Prostate gland (tissue), 2 donors: ENCODE measurements around the gene SGCE.

Experiments
- CTCF ChIP-seq, 4 experiments: fragments of 200-600 bp in 2 of 4; fragments of 450-650 bp in 2 of 4; sonication (generic) in 2 of 4; IDR thresholded peaks; 1 replicate in 3 of 4; 2 replicates in 1 of 4; pipeline ENCODE4 v1.5.1; 2016 to 2019; ENCODE audit warnings: antibody characterized with exemption in 4 of 4, mild to moderate bottlenecking in 2 of 4, moderate library complexity in 2 of 4
- POLR2A ChIP-seq: fragments of 450-650 bp; IDR thresholded peaks from one replicate; pipeline ENCODE4 v1.6.1; 2016; ENCODE audit warnings: antibody characterized with exemption, mild to moderate bottlenecking
- POLR2AphosphoS5 ChIP-seq: sonication (generic); formaldehyde crosslinking; IDR thresholded peaks from one replicate; pipeline ENCODE4 v1.6.1; 2017; ENCODE audit warnings: antibody characterized with exemption

- TF ChIP-seq CTCF (IDR thresholded peaks at IDR 0.05) (no peak), POLR2A (no peak), POLR2AphosphoS5 (no peak)
Observed at GRCh38 chr7:94615666-94616065, 40.3 kb downstream of the SGCE start.
